OCI-LY7 (cell line): ENCODE results near the gene EPB41L2. TPM values are rescaled to one million over a fixed set of nuclear protein-coding genes. Genes with fewer than 3 reads are reported as not detected.

Experiments used
- BruUV-seq: library from RNA; stranded (reverse); fragments of 400-500 nt; replicated peaks from 2 replicates; lab custom pipeline; 2021; lab: Mats Ljungman, UMichigan
- CTCF ChIA-PET: fragments of 300-600 bp; sonication (Branson Sonifier 250); formaldehyde crosslinking; loops from one replicate; lab custom pipeline; 2022; ENCODE audit warnings: antibody characterized with exemption; ENCODE audit not compliant: unreplicated experiment; lab: Charles Lee
- POLR2A ChIA-PET: fragments of 300-600 bp; sonication (Branson Sonifier 250); formaldehyde crosslinking; loops from one replicate; lab custom pipeline; 2022; ENCODE audit warnings: antibody characterized with exemption; lab: Charles Lee
- DNase-seq: peaks from one replicate; pipeline ENCODE4 v3.0.0-alpha.2; 2015; ENCODE audit warnings: low spot score
- H2AFZ ChIP-seq: fragments of 200-600 bp; sonication (generic), shearing (Covaris generic); 2 replicates; pipeline ENCODE4 v1.6.1; 2014; ENCODE audit warnings: mild to moderate bottlenecking, antibody characterized with exemption, low read length, moderate library complexity
- H3K27ac ChIP-seq: fragments of 200-600 bp; sonication (generic); 2 replicates; pipeline ENCODE4 v1.5.1; 2014; ENCODE audit warnings: mixed run types, low read depth, mild to moderate bottlenecking, moderate library complexity, low read length, inconsistent platforms; ENCODE audit not compliant: poor library complexity, severe bottlenecking
- H3K36me3 ChIP-seq: fragments of 200-600 bp; sonication (generic); 2 replicates; pipeline ENCODE4 v1.6.1; 2014; ENCODE audit warnings: mild to moderate bottlenecking, antibody characterized with exemption, low read length, moderate library complexity, mixed read lengths; ENCODE audit not compliant: insufficient read depth
- H3K4me1 ChIP-seq: fragments of 200-600 bp; sonication (generic); 2 replicates; pipeline ENCODE4 v1.5.1; 2014; ENCODE audit warnings: mild to moderate bottlenecking, low read length; ENCODE audit not compliant: insufficient read depth, poor library complexity, severe bottlenecking
- H3K4me2 ChIP-seq: fragments of 200-600 bp; sonication (generic); 2 replicates; pipeline ENCODE4 v1.6.1; 2014; ENCODE audit warnings: mild to moderate bottlenecking, low read length
- H3K4me3 ChIP-seq: fragments of 200-600 bp; sonication (generic); 2 replicates; pipeline ENCODE4 v1.5.1; 2014; ENCODE audit warnings: mild to moderate bottlenecking, low read depth, low read length; ENCODE audit not compliant: poor library complexity, severe bottlenecking
- H3K79me2 ChIP-seq: fragments of 200-600 bp; sonication (generic); 2 replicates; pipeline ENCODE4 v1.6.1; 2016; ENCODE audit warnings: low read depth, mild to moderate bottlenecking, low read length, moderate library complexity, mixed read lengths; ENCODE audit not compliant: insufficient read depth
- H3K9me2 ChIP-seq: fragments of 200-600 bp; sonication (generic); 2 replicates; pipeline ENCODE4 v1.6.1; 2016; ENCODE audit warnings: mild to moderate bottlenecking, low read length, mixed read lengths; ENCODE audit not compliant: insufficient read depth
- H3K9me3 ChIP-seq: fragments of 200-600 bp; sonication (generic); 2 replicates; pipeline ENCODE4 v1.6.1; 2014; ENCODE audit warnings: mild to moderate bottlenecking, mixed run types, low read length, mixed read lengths
- H4K20me1 ChIP-seq: fragments of 200-600 bp; sonication (generic); 2 replicates; pipeline ENCODE4 v1.6.1; 2014; ENCODE audit warnings: mild to moderate bottlenecking, antibody characterized with exemption, low read length, moderate library complexity, mixed read lengths; ENCODE audit not compliant: insufficient read depth
- EZH2phosphoT487 ChIP-seq: fragments of 200-600 bp; sonication (generic); IDR thresholded peaks from 2 replicates; pipeline ENCODE4 v1.6.1; 2018; ENCODE audit warnings: low read depth, borderline replicate concordance, mild to moderate bottlenecking, mixed run types, antibody characterized with exemption, low read length, moderate library complexity, mixed read lengths
- intact Hi-C: fragments of 100-400 bp; cut with micrococcal nuclease; formaldehyde crosslinking; loops from one replicate; pipeline ENCODE4 v1.10.0; 2022; ENCODE audit not compliant: unreplicated experiment
- total RNA-seq, 2 experiments: library from RNA; depleted of rRNA in 1 of 2; stranded (reverse); fragments of >200 nt in 1 of 2; shearing (Covaris generic) in 1 of 2; gene quantifications; 2 replicates each; pipeline ENCODE4 v1.2.3, GENCODE V29; 2014 to 2022
- TF ChIP-seq, protein P1 (sequence below): fragments of 200-600 bp; sonication (generic); conservative IDR thresholded peaks from 2 replicates; pipeline ENCODE4 v1.5.1; 2014; ENCODE audit warnings: mild to moderate bottlenecking, antibody characterized with exemption, low read length, moderate library complexity, mixed read lengths

EPB41L2 gene
- total RNA-seq, 2 experiments from 2014 or later = 36.7 to 138 TPM

DNA sequence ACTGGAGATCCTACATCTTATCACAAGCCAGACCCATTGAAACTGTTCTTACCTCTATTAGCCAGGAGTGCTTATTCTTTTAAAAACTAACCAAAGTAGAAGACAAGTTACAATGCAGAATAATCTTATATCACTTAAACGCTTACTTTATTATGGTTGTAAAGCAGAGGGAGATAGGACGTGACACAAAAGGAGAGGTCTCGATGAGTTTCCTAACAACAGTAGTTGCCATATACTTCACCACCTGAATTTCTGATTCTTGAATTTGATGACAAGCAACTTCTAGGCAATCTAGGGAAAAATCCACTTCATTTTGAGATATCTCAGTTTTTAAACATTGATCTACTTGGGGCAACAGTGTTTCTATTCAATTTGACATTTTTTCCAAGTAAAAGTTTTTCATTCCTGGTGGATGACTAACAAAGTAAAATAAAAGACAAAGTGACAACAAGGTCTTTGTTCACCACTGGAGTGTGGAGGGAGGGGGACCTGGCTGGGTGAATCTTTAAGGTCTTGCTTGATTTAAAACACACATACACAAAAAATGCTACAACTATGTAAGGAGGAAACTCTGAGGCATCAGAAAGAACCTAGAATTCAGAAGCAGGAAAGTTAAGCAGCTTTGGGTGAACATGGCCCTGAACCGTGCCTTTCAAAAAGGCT lies 125.0 kb downstream of the EPB41L2 start:
- no TSS peak for BruUV-seq
- H2AFZ ChIP-seq = no peak overlapping the region
- no peaks in the 10 kb centered on the region for H3K9me3 ChIP-seq
- H3K4me3 ChIP-seq = no peak overlapping the region
- no peaks in the 10 kb centered on the region for H3K4me1 ChIP-seq
- H3K79me2 ChIP-seq = no peaks in the 10 kb centered on the region
- ChIA-PET POLR2A (interaction anchor here (1.0 kb wide), 1 partner anchor 11 kb away, joined by 4 read pairs; no protein-coding TSS in a partner anchor), CTCF (no interaction called here)
- H4K20me1 ChIP-seq = peaks cover 4% of the 10 kb centered on the region; the same call in 1 of the 2 replicates
- H3K27ac ChIP-seq = no peak overlapping the region
- DNase-seq = no peak
- no peaks in the 10 kb centered on the region for H3K9me2 ChIP-seq
- H3K36me3 ChIP-seq = no peaks in the 10 kb centered on the region; the same call in 1 of the 2 replicates
- H3K4me2 ChIP-seq = no peak overlapping the region
- no peak for TF ChIP-seq EZH2phosphoT487
- TF ChIP-seq, protein P1, sequence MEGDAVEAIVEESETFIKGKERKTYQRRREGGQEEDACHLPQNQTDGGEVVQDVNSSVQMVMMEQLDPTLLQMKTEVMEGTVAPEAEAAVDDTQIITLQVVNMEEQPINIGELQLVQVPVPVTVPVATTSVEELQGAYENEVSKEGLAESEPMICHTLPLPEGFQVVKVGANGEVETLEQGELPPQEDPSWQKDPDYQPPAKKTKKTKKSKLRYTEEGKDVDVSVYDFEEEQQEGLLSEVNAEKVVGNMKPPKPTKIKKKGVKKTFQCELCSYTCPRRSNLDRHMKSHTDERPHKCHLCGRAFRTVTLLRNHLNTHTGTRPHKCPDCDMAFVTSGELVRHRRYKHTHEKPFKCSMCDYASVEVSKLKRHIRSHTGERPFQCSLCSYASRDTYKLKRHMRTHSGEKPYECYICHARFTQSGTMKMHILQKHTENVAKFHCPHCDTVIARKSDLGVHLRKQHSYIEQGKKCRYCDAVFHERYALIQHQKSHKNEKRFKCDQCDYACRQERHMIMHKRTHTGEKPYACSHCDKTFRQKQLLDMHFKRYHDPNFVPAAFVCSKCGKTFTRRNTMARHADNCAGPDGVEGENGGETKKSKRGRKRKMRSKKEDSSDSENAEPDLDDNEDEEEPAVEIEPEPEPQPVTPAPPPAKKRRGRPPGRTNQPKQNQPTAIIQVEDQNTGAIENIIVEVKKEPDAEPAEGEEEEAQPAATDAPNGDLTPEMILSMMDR = no peak
- intact Hi-C loops = no loop called here

- H3K36me3 ChIP-seq = no peaks in the 10 kb centered on the region; the same call in 1 of the 2 replicates
- TF ChIP-seq EZH2phosphoT487 = no peak
- TF ChIP-seq, protein P1 = no peak
- no peak overlapping the region for H3K4me3 ChIP-seq
- H3K79me2 ChIP-seq = no peaks in the 10 kb centered on the region
- H4K20me1 ChIP-seq = peaks cover 4% of the 10 kb centered on the region; the same call in 1 of the 2 replicates
- intact Hi-C loops = no loop called here
- H3K9me2 ChIP-seq = no peaks in the 10 kb centered on the region
- DNase-seq = no peak
- CTCF ChIA-PET = no interaction called here
- H3K4me1 ChIP-seq = no peaks in the 10 kb centered on the region
- H2AFZ ChIP-seq = no peak overlapping the region
- no peaks in the 10 kb centered on the region for H3K9me3 ChIP-seq
- no peak overlapping the region for H3K4me2 ChIP-seq
- H3K27ac ChIP-seq = no peak overlapping the region
- BruUV-seq = no TSS peak
- POLR2A ChIA-PET = no interaction called here
Observed at GRCh38 chr6:130936933-130937332, 126.1 kb downstream of the EPB41L2 start.

GRCh38 chr6:130935978-130936377 lies 127.1 kb downstream of the EPB41L2 start:
- Histone ChIP-seq H3K79me2 (no peaks in the 10 kb centered on the region), H3K36me3 (no peaks in the 10 kb centered on the region; the same call in 1 of the 2 replicates), H3K4me3 (no peak overlapping the region), H3K27ac (no peak overlapping the region), H3K4me2 (no peak overlapping the region), H2AFZ (no peak overlapping the region), H4K20me1 (peaks cover 4% of the 10 kb centered on the region; the same call in 1 of the 2 replicates), H3K9me3 (no peaks in the 10 kb centered on the region), H3K9me2 (no peaks in the 10 kb centered on the region), H3K4me1 (no peaks in the 10 kb centered on the region)
- intact Hi-C loops = no loop called here
- CTCF ChIA-PET = no interaction called here
- BruUV-seq = no TSS peak
- TF ChIP-seq, protein P1 = no peak
- no peak for TF ChIP-seq EZH2phosphoT487
- POLR2A ChIA-PET = interaction anchor here (0.6 to 1.8 kb wide), 3 partner anchors 10 to 37 kb away, joined by 4 to 9 read pairs (median 7); no protein-coding TSS in a partner anchor
- DNase-seq = no peak
